ENCODE results near the gene MARCHF7.

Gene MARCHF7

GRCh38 chr2:159708066-159708760 lies 4.1 kb upstream of the MARCHF7 start:
- H3K9me3 Mint-ChIP-seq: no peaks in the 10 kb centered on the region
- H3K4me3 Mint-ChIP-seq: no peak overlapping the region
- TF ChIP-seq CTCF (IDR thresholded peaks at IDR 0.05): no peak
- peaks cover 12% of the 10 kb centered on the region for H3K4me1 Mint-ChIP-seq
- H3K27ac Mint-ChIP-seq: no peak overlapping the region
- DNase-seq: no peak
- peaks cover 4% of the 10 kb centered on the region for H3K27me3 Mint-ChIP-seq (ENCODE audit: low read depth, poor library complexity)
- peaks cover 10% of the 10 kb centered on the region for H3K36me3 Mint-ChIP-seq (ENCODE audit: low read depth)

GRCh38 chr2:159710601-159711180 lies 1.6 kb upstream of the MARCHF7 start:
- Mint-ChIP-seq H3K36me3 (ENCODE audit: low read depth) (peaks cover 24% of the 10 kb centered on the region), H3K4me3 (peak overlapping the region; percentile 40), H3K27ac (no peak overlapping the region), H3K9me3 (peaks cover 1% of the 10 kb centered on the region), H3K27me3 (ENCODE audit: low read depth, poor library complexity) (peaks cover 4% of the 10 kb centered on the region), H3K4me1 (peaks cover 27% of the 10 kb centered on the region)
- TF ChIP-seq CTCF (IDR thresholded peaks at IDR 0.05): no peak
- no peak for DNase-seq

GRCh38 chr2:159711562-159712142 lies 654 bp upstream of the MARCHF7 start:
- peaks cover 4% of the 10 kb centered on the region for H3K9me3 Mint-ChIP-seq
- no peak for DNase-seq
- H3K36me3 Mint-ChIP-seq (ENCODE audit: low read depth): peaks cover 34% of the 10 kb centered on the region
- H3K27me3 Mint-ChIP-seq (ENCODE audit: low read depth, poor library complexity): peaks cover 4% of the 10 kb centered on the region
- peaks cover 23% of the 10 kb centered on the region for H3K4me1 Mint-ChIP-seq
- H3K27ac Mint-ChIP-seq: peak overlapping the region; percentile 84
- TF ChIP-seq CTCF (IDR thresholded peaks at IDR 0.05): no peak
- peak overlapping the region; percentile 91 for H3K4me3 Mint-ChIP-seq

GRCh38 chr2:159712929-159713420 lies 669 bp downstream of the MARCHF7 start:
- peak overlapping the region; percentile 100 for H3K27ac Mint-ChIP-seq
- TF ChIP-seq CTCF (IDR thresholded peaks at IDR 0.05): no peak
- H3K4me3 Mint-ChIP-seq: peak overlapping the region; percentile 100
- H3K36me3 Mint-ChIP-seq (ENCODE audit: low read depth): peaks cover 47% of the 10 kb centered on the region
- H3K9me3 Mint-ChIP-seq: peaks cover 4% of the 10 kb centered on the region
- no peak for DNase-seq
- peaks cover 4% of the 10 kb centered on the region for H3K27me3 Mint-ChIP-seq (ENCODE audit: low read depth, poor library complexity)
- peaks cover 23% of the 10 kb centered on the region for H3K4me1 Mint-ChIP-seq

- no peak for DNase-seq
- Mint-ChIP-seq H3K27me3 (ENCODE audit: low read depth, poor library complexity) (peaks cover 4% of the 10 kb centered on the region), H3K4me1 (peaks cover 23% of the 10 kb centered on the region), H3K36me3 (ENCODE audit: low read depth) (peaks cover 54% of the 10 kb centered on the region), H3K4me3 (peak overlapping the region; percentile 100), H3K27ac (peak overlapping the region; percentile 100), H3K9me3 (peaks cover 4% of the 10 kb centered on the region)
- no peak for TF ChIP-seq CTCF (IDR thresholded peaks at IDR 0.05)
These were observed 1.4 kb downstream of the MARCHF7 start for GRCh38 chr2:159713631-159714246.
